ENCODE results near the gene FHOD3.
A peak's percentile ranks its signal among the peaks of the same experiment; 100 is the strongest.

Gene FHOD3

GRCh38 chr18:36496022-36496421 is 198.5 kb downstream of the FHOD3 start:
- peak; percentile 13 for DNase-seq (ENCODE audit: low spot score)

GRCh38 chr18:36499938-36500337 is 202.4 kb downstream of the FHOD3 start:
- DNase-seq (ENCODE audit: low spot score): peak; percentile 50
- no peak for TF ChIP-seq CTCF (IDR thresholded peaks at IDR 0.05; ENCODE audit: extremely low read depth, missing control alignments)

More at GRCh38 chr18:36496022-36496421, 198.5 kb downstream of the FHOD3 start:
- no peak for TF ChIP-seq CTCF (IDR thresholded peaks at IDR 0.05; ENCODE audit: extremely low read depth, missing control alignments)

GRCh38 chr18:36501100-36501499 is 203.6 kb downstream of the FHOD3 start:
- no peak for TF ChIP-seq CTCF (IDR thresholded peaks at IDR 0.05; ENCODE audit: extremely low read depth, missing control alignments)
- no peak for DNase-seq (ENCODE audit: low spot score)

GRCh38 chr18:36503477-36503876 is 206.0 kb downstream of the FHOD3 start:
- TF ChIP-seq CTCF (IDR thresholded peaks at IDR 0.05; ENCODE audit: extremely low read depth, missing control alignments): no peak
- no peak for DNase-seq (ENCODE audit: low spot score)

- no peak for TF ChIP-seq CTCF (IDR thresholded peaks at IDR 0.05; ENCODE audit: extremely low read depth, missing control alignments)
- DNase-seq (ENCODE audit: low spot score): no peak
Measured at GRCh38 chr18:36504928-36505327, 207.4 kb downstream of the FHOD3 start.

GRCh38 chr18:36505665-36506064 is 208.2 kb downstream of the FHOD3 start:
- no peak for DNase-seq (ENCODE audit: low spot score)
- TF ChIP-seq CTCF (IDR thresholded peaks at IDR 0.05; ENCODE audit: extremely low read depth, missing control alignments): no peak

GRCh38 chr18:36509646-36510197 is 212.2 kb downstream of the FHOD3 start:
- TF ChIP-seq CTCF (IDR thresholded peaks at IDR 0.05; ENCODE audit: extremely low read depth, missing control alignments): no peak
- DNase-seq (ENCODE audit: low spot score): no peak

All from GM20000 (cell line).